Epithelial cell of esophagus (primary cell): Measurements from ENCODE around the gene ARSB.
A peak's percentile ranks its signal among the peaks of the same experiment; 100 is the strongest.

Source experiments
- DNase-seq: peaks from one replicate; pipeline ENCODE4 v3.0.0; 2010; ENCODE audit warnings: low read depth
- H3K4me3 ChIP-seq: 2 replicates; pipeline ENCODE4 v1.5.1; 2011; ENCODE audit warnings: mild to moderate bottlenecking, low read length, control low read depth
- TF ChIP-seq, protein P1 (sequence below): IDR thresholded peaks from 2 replicates; pipeline ENCODE4 v1.5.1; 2011; ENCODE audit warnings: low read depth, mild to moderate bottlenecking, low read length, control low read depth, inconsistent platforms; ENCODE audit not compliant: insufficient read depth; ENCODE audit errors: missing control alignments

ARSB gene

GRCh38 chr5:78927657-78928282, 57.3 kb downstream of the ARSB start:
- no peak overlapping the region for H3K4me3 ChIP-seq
- TF ChIP-seq, protein P1, sequence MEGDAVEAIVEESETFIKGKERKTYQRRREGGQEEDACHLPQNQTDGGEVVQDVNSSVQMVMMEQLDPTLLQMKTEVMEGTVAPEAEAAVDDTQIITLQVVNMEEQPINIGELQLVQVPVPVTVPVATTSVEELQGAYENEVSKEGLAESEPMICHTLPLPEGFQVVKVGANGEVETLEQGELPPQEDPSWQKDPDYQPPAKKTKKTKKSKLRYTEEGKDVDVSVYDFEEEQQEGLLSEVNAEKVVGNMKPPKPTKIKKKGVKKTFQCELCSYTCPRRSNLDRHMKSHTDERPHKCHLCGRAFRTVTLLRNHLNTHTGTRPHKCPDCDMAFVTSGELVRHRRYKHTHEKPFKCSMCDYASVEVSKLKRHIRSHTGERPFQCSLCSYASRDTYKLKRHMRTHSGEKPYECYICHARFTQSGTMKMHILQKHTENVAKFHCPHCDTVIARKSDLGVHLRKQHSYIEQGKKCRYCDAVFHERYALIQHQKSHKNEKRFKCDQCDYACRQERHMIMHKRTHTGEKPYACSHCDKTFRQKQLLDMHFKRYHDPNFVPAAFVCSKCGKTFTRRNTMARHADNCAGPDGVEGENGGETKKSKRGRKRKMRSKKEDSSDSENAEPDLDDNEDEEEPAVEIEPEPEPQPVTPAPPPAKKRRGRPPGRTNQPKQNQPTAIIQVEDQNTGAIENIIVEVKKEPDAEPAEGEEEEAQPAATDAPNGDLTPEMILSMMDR: no peak
- peak; percentile 10 for DNase-seq

DNA sequence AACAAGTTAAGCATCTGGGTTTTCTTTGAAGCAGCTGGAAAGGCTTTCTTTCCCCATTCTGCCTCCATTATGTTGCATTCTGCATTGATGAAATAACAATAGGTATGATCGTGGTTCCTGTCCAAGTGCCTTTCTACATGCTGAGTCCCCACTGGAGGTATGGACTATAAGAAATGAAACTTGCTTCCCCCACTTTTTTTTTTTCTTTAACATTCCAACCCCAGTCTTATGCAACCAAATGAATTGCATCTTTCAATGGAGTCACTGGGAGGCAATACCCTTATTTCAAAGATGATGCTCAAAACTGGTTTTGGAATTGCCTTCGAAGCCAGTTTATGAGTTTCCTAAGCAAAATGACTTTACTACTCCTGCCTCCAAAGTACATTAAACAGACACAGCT, 58.9 kb downstream of the ARSB start:
- H3K4me3 ChIP-seq: no peak overlapping the region
- no peak for DNase-seq
- TF ChIP-seq, protein P1: no peak

DNA sequence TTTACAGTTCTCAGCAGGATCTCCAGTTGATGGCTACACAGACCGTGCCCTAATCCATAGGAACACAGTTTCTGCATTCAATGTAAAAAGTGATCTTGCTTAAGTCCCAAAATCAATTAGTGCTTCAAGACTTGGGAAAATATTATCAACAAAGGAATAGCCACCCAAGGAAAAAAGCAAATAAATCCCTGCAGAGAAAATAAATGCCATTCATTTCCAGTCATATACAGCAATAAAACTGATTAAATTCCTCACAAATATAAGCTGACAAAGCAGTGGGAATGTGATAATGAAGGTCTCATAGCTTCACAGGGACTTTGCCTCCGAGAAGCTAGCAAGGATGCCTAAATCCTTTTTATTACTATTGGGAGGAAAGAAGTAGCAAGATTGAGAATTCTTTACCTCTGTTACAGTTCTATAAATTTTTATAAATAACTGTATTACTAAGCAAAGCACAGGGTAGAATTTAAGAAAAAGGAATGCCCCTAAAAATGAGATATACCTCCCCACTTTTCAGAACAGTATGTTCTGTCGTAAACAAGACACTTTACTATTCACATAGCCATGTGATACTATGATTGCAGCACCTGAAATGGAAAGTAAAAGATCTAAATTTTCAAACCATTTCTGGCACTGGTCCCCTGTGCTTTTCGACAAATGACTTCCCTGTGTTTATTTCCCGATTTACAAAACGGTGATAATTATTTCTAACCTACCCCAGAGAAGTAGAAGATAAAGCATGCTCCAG, 59.8 kb downstream of the ARSB start:
- TF ChIP-seq, protein P1: no peak
- H3K4me3 ChIP-seq: no peak overlapping the region
- no peak for DNase-seq

GRCh38 chr5:78923622-78923970, 61.5 kb downstream of the ARSB start:
- TF ChIP-seq, protein P1: no peak
- no peak overlapping the region for H3K4me3 ChIP-seq
- DNase-seq: no peak

GRCh38 chr5:78922879-78923621, 62.1 kb downstream of the ARSB start:
- TF ChIP-seq, protein P1: no peak
- no peak for DNase-seq
- no peak overlapping the region for H3K4me3 ChIP-seq

- no peak overlapping the region for H3K4me3 ChIP-seq
- TF ChIP-seq, protein P1: peak; percentile 58
- peak; percentile 12 for DNase-seq
Observed at GRCh38 chr5:78920604-78921003, 64.5 kb downstream of the ARSB start.
